RWPE1 (cell line): ENCODE results near the gene EXTL1.

Experiments
- CTCF ChIA-PET: fragments of 350-600 bp; sonication (Branson Sonifier 250); formaldehyde crosslinking; extraction: SDS; loops from one replicate; lab custom pipeline; 2021; lab: Yijun Ruan, JAX
- POLR2A ChIA-PET: fragments of 400-600 bp; formaldehyde crosslinking; extraction: SDS; loops from one replicate; lab custom pipeline; 2020; ENCODE audit warnings: antibody characterized with exemption; ENCODE audit not compliant: low non-redundant PET; lab: Yijun Ruan, JAX
- DNase-seq: peaks from one replicate; pipeline ENCODE4 v3.0.0; 2012; ENCODE audit warnings: low spot score
- H3K27ac ChIP-seq: fragments of 450-650 bp; 2 replicates; pipeline ENCODE4 v1.5.1; 2017
- TF ChIP-seq, protein P1 (sequence below): fragments of 450-650 bp; conservative IDR thresholded peaks from 2 replicates; pipeline ENCODE4 v1.5.1; 2017; ENCODE audit warnings: low read depth, mild to moderate bottlenecking

The EXTL1 gene

DNA sequence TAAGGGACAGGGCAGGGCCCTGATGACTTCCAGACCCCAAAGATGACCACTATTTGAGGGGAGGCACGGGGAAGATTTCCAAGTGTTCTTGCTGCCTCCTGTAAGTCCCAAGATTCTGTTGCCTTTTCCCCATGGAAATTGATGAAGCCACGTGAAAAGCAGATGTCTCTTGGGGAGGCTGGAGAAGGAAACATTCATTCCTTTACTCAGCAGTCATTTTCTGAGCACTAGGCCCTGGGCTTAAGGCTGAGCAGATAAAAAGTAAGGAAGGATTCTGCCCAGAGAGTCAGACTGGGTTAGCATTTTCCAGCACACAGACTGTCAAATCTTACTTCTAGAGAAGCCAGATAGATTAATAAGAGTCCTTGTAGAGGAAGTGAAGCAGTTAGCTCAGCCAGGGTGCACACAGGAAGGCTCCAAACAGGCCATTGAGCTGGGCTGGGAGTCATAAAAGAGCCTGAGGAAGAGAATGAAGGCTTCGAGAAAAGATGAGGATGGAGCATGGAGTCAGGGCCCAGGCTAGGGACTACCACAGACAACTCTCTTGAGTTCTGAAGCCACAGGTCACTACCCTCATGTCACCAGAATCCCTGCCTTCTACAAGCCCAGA lies 10.1 kb downstream of the EXTL1 start:
- POLR2A ChIA-PET, result no interaction called here
- CTCF ChIA-PET, result no interaction called here
- no peak overlapping the region for H3K27ac ChIP-seq

DNA sequence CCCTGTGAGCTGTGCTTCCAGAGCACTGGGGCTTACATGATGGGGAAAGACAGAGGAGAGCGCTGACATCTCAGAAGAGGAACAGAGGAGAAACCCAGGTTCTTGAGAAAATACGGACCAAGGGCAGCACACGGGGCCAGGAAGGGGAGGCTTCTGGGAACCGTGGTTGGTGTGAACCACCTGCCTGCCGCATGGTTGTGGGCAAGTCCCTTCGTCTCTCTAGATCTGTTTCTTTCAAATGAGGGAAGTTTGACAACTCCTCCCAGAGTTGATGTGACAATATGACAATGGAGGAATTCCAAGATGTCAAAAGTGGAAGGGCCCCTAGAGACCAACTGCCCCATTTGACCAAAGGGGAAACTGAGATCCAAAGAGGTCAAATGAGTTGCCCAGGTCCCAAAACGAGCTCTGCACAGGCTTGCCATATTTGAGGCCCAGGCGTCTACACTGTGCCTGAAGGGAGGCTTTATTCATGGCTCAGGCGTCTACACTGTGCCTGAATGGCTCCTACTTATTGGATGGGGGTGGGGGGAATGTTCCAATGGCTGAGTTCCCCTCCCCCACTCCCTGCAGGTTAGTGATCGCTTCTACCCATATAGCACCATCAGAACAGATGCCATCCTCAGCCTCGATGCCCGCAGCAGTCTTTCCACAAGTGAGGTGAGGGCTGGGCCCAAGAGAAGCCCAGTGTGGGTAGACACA lies 11.2 kb downstream of the EXTL1 start:
- no peak overlapping the region for H3K27ac ChIP-seq
- ChIA-PET CTCF (interaction anchor here (0.5 kb wide), 1 partner anchor 208 kb away, joined by 3 read pairs; no protein-coding TSS in a partner anchor), POLR2A (no interaction called here)
- TF ChIP-seq, protein P1, sequence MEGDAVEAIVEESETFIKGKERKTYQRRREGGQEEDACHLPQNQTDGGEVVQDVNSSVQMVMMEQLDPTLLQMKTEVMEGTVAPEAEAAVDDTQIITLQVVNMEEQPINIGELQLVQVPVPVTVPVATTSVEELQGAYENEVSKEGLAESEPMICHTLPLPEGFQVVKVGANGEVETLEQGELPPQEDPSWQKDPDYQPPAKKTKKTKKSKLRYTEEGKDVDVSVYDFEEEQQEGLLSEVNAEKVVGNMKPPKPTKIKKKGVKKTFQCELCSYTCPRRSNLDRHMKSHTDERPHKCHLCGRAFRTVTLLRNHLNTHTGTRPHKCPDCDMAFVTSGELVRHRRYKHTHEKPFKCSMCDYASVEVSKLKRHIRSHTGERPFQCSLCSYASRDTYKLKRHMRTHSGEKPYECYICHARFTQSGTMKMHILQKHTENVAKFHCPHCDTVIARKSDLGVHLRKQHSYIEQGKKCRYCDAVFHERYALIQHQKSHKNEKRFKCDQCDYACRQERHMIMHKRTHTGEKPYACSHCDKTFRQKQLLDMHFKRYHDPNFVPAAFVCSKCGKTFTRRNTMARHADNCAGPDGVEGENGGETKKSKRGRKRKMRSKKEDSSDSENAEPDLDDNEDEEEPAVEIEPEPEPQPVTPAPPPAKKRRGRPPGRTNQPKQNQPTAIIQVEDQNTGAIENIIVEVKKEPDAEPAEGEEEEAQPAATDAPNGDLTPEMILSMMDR, result no peak
- no peak for DNase-seq

More for the DNA sequence above, 10.1 kb downstream of the EXTL1 start:
- TF ChIP-seq, protein P1, result no peak
- no peak for DNase-seq

DNA sequence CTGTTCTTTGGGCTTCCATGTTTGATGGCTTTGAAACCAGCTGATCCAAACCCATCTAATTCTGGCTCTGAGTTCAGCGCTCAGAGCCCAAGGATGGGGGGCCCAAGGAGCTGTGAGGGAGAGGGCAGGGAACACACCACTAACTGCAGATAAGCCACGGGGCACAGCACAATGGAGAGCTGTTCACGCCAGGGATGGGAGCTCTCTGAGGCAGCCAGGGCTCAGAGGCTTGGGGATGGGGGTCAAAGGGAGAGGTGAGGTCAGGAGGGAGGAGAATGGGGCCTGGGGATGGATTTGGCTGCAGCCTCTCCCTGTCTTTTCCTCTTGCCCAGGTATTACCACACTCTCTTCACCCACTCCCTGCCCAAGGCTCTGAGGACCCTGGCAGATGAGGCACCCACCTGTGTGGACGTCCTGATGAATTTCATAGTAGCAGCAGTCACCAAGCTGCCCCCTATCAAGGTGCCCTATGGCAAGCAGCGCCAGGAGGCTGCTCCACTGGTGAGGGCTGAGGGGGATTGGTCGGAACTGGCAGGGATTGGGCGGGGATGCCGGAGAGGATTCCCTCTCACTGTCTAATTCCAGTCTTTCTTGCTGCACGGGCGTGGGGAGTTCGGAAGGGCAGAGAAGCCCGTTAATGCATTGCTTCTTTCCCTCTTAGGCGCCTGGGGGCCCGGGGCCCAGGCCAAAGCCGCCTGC lies 13.1 kb downstream of the EXTL1 start:
- DNase-seq, result no peak
- TF ChIP-seq, protein P1, result no peak
- peak overlapping the region; percentile 74 for H3K27ac ChIP-seq
- ChIA-PET POLR2A (interaction anchor here (0.8 kb wide), 1 partner anchor 10 kb away, joined by 4 read pairs; no protein-coding TSS in a partner anchor), CTCF (interaction anchor here (0.6 to 1.6 kb wide), 6 partner anchors 9 to 410 kb away, joined by 3 to 6 read pairs (median 3); partner anchors contain the start of gene ZNF593)

DNA sequence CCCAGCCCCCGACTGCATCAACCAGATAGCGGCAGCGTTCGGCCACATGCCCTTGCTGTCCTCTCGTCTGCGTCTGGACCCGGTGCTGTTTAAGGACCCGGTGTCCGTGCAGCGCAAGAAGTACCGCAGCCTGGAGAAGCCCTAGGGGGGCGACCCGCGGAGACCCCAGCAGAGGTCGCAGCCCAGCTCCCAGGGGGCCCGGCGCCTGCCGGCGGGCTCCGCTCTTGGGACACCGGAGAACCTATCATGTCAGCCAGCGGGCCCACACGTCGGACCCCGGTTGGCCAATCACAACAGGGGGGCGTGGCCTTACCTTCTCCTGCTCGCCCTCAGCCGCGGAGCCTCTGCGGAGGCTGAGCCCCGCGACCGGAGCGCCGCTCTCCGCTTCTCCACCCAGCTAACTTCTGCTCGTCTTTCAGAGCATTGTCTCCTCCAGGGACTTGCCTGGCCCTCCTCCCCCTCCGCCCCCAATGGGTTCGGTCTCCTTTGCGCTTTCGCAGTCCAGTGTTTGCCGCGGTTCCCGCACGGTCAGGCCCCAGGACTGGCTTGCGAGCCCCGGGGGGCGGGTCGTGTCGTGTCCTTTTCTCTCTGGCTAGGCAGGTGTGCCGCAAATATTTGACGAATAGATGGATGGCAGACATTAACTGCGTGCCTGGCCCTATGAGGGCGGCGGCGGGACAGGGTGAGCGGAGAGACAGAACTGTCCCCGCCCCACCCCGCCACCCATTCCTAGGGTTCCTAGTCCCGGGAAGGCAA lies 13.8 kb downstream of the EXTL1 start:
- TF ChIP-seq, protein P1, result no peak; the same call in 1 of the 2 replicates
- DNase-seq, result peak; percentile 97
- POLR2A ChIA-PET, result interaction anchor here (0.8 kb wide), 1 partner anchor 11 kb away, joined by 4 read pairs; no protein-coding TSS in a partner anchor
- CTCF ChIA-PET, result interaction anchor here (0.6 to 1.6 kb wide), 11 partner anchors 9 to 410 kb away, joined by 3 to 16 read pairs (median 3); partner anchors contain the start of gene ZNF593
- H3K27ac ChIP-seq, result peak overlapping the region; percentile 74

DNA sequence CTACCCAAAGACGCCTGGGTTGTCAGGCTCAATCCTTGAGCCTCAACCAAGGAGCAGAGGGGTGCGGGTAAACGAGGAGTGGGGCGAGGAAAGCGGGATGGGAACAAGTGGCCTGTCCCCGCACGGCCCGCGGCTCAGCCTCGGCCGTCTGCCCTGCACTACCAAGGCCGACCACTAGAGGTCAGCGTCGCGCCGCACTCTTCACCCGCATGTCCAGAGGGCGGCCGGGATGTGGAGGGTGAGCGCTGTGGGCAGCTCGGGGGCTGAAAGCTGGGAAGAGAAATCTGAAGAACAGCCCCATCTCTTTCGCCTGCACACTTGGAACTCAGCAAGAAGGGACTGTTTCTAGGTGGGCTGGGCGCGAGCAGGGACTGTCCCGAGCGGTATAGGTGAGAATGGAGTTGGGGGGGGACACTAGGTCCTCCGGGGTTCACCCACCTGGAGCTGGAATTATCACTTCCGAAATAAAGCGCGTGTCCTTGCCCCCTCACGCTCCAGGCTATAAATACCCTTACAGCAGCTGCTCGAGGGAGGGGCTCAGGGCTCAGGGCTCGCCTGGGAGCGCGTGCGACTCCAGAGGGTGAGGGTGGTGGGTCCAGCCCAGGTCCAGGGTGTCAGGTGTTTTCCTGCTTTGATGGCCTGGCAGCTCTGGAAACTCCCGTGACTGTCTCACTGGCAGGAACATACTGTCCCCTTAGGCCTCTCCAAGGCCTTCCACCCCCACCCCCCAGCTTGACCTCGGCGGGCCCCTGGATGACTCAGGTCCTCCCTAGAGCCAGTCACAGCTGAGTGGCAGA lies 14.6 kb downstream of the EXTL1 start:
- TF ChIP-seq, protein P1, result peak; percentile 97
- CTCF ChIA-PET, result interaction anchor here (0.5 to 1.4 kb wide), 17 partner anchors 8 to 381 kb away, joined by 3 to 16 read pairs (median 4); no protein-coding TSS in a partner anchor
- H3K27ac ChIP-seq, result peak overlapping the region; percentile 74
- peak; percentile 82 for DNase-seq
- POLR2A ChIA-PET, result interaction anchor here (0.7 kb wide), 1 partner anchor 109 kb away, joined by 3 read pairs; no protein-coding TSS in a partner anchor
